ENCODE measurements around the gene IMPDH1.
A peak's percentile ranks its signal among the peaks of the same experiment; 100 is the strongest.

GRCh38 chr7:128381161-128381821 is 28.5 kb downstream of the IMPDH1 start:
- TF ChIP-seq EZH2 (optimal IDR thresholded peaks at IDR 0.05; ENCODE audit: low read depth, low read length) (no peak), CTCF (IDR thresholded peaks at IDR 0.05; ENCODE audit: low read length) (peak; percentile 85)
